GM18526 (cell line): ENCODE measurements around the gene EXOC1.

Experiments used
- POLR2A ChIP-seq: IDR thresholded peaks from 3 replicates; pipeline ENCODE4 v1.6.1; 2011; ENCODE audit not compliant: insufficient read length; ENCODE audit errors: extremely low read depth

The EXOC1 gene

DNA sequence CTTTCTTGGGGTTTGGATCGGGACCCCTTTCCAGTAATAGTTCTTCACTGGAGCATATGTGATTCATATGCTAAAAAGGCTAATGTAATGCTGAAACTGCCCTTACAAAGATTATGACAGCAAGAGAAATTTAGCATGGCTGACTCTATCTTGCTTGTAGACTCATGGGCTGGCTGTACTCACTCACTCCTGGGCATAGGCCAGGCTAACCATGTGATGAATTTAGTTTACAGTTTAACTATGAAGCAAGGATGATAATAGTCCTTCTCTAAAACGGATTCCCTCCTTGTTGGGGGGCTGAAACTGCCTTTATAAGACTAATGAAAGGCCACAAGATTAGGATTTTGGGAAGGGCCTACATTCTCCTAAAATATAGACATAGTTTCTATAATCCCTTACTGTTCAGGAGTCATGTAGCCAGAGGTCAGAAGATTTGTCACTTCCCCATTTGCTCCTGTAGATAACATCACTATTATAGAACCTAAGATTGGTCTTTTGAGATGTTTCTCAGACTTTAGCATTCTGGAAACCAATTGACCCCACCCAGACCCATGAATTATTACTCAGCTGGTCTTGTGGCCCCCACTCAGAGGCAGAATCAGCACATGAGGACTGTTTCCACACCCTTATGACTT, 74.5 kb downstream of the EXOC1 start:
- no peak for TF ChIP-seq POLR2A

DNA sequence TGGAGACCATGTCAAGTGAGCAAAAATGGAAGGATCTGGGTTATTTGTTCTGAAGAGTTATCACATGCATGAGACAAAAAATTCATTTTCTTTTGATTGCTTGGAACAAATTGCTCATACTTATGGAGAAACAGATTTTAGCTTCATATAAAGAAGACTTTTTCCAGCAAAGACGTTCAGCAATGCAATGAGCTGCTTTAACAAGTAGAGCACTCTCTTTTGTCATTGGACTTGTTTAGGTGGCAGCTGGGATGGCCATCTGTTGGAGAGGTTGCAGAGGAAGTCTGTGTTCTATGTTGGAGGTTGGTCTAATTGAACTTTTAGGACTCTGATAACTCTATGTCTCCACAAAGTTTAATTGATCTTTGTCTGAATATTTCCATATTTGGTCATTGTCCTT, 75.4 kb downstream of the EXOC1 start:
- no peak for TF ChIP-seq POLR2A

DNA sequence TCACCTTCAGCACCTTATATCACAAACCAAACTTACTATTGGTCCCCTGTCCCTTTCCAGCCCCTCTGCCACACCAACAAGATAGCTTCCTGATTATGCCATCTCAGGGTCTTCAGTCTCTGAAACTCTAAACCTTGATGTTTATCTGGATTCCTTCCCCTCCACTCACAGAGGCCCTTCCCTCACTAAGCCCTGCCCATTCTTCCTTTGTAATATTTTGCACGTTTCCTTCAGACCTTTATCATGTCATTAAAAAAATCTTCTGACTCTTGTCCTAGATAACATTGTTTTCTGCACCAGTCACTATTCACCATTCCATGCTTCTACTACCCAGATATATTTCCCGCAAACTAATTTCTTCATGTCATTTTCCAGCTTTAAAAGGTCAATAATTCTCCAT, 77.6 kb downstream of the EXOC1 start:
- TF ChIP-seq POLR2A = no peak

GRCh38 chr4:55931833-55932232, 78.4 kb downstream of the EXOC1 start:
- TF ChIP-seq POLR2A = no peak

- TF ChIP-seq POLR2A = no peak
Measured at GRCh38 chr4:55932511-55932910, 79.1 kb downstream of the EXOC1 start.

DNA sequence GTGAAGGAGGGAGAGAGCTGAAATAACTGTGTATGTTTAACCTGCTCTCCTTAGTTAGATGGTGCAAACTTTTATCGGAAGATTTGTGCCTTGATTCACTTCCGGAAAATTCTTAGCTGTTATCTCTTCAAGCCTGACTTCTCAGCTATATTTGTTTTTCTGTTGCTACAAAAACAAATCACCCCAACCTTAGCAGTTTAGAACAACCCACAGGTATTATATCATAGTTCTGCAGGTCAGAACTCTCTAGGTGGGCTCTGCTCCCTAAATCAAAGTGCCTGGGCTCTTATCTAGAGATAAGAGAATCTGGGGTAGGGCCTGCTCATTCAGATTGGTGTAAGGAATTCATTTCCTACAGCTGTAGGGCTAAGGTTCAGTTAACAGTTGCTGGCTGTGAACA, 80.2 kb downstream of the EXOC1 start:
- no peak for TF ChIP-seq POLR2A

DNA sequence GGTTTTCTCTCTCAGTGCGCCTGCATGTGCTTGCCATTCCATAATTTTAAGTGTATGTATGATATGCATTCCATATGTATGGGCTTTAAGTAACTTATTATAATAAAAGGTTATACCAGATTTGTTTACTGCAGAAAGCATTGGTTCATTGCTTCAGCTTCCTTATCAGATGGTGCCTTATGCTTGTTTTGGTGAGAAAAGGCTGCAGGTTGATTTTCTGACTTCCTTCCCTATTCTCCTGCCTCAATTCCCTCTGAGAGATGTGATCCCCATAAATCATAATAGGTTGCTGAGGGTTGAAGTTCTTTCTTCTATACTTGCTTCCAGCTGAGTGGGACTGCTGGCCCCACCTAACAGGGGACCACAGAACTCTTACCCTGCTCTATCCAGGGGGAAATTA, 85.0 kb downstream of the EXOC1 start:
- no peak for TF ChIP-seq POLR2A

GRCh38 chr4:55939421-55939820, 86.0 kb downstream of the EXOC1 start:
- no peak for TF ChIP-seq POLR2A

GRCh38 chr4:55941881-55942396, 88.5 kb downstream of the EXOC1 start:
- no peak for TF ChIP-seq POLR2A

DNA sequence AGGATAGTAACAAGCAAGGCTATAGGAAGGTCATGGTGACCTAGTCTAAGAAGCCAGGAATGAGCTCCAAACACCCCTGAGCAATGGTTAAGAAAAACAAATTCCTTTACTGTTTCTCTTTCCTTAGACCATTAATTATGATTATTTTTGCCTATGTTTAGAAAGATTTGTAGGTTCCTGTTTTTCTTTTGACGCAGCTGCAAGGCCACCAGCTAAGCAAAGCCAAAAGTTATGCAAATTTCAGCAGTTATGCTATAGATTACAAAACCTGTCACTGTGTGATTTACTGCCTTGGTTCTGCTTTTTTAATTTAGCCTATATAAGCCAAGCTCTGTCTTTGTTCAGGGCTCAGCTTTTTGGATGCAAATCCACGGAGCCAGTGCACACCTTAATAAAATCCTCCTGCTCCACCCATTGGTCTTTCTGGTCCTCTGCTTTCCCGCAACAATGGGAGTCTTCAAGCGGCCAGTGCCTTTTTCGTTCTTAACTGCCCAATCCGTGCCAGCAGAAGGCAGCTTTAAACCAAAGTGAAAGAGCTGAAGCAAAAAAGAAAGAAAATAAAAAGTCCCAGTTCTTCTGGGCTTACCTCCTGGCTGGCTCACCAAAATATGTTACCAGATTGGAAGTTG, 93.9 kb downstream of the EXOC1 start:
- no peak for TF ChIP-seq POLR2A

- no peak for TF ChIP-seq POLR2A
Measured at GRCh38 chr4:55947912-55948725, 94.7 kb downstream of the EXOC1 start.

DNA sequence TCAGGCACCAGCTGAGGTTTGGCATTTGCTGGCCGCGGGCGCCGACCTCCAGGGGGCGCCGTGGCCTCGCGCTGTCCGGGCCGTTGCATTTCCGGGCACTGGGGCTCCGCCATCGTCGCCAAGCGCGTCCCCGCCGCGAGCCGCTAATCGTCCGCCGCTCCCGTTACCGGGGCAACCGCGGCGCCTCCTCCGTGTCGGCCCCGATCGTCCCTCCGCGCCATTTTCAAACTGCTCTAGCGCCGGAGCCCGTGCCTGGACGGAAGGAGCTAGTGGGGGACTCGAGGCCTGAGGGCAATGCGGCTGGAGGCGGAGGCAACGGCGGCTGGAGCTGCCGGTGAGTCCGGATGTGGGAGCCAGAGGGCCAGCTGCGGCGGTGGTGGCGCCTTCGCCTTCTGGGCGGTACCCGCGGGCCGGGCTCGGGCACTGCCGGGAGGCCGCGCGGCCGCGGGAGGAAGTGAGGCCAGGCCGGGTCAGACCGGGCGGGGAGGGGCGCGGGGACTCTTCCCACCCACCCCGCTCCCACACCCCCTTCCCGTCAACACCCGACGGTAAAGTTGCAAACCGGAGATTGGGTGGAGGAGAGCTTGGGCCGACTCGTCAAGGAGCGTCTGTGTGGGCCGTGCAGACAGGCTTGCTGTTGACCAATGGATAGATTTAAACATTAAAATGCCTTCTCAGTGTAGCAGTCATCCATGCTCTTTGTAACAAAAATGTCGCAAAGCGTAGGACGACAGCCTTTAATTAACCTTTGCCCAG, 95.5 kb downstream of the EXOC1 start, which contains the start of gene CEP135:
Gene CEP135 (plus strand): TSS at position 220 of the 756 bp plus-strand sequence. CDS start 3,186 bp downstream, outside the sequence.
- TF ChIP-seq POLR2A = peak; percentile 71

DNA sequence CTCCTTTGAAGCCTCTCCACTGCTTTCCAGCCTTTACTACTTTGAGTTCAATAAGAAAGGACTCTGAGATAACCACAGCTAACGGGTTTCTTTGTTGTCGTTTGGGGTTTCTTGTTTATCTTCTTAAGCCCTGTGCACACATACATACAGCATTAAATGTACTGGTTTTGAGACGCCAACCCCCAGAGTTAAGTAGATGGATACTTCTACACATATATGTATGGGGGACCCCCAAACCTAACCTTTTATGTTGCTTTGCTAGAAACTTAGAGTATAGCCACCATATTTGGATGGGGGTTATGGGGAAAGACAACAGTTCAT, 96.0 kb downstream of the EXOC1 start:
- no peak for TF ChIP-seq POLR2A

GRCh38 chr4:55951191-55951922, 97.9 kb downstream of the EXOC1 start:
- TF ChIP-seq POLR2A = no peak
